Spleen (tissue), 7 donors: ENCODE data around the gene TMEM14A.

Source experiments
- POLR2A ChIP-seq, 3 donors: fragments of 450-650 bp; IDR thresholded peaks; one replicate each; pipeline ENCODE4 v1.5.1; 2017; ENCODE audit warnings: antibody characterized with exemption in 3 of 3, mild to moderate bottlenecking in 1 of 3
- TF ChIP-seq, protein P1 (sequence below), 11 experiments: fragments of 200-600 bp in 7 of 11; fragments of 450-650 bp in 4 of 11; sonication (generic) in 4 of 11; IDR thresholded peaks in 8 of 11; conservative IDR thresholded peaks in 3 of 11; 1 replicate in 7 of 11; 2 replicates in 4 of 11; pipeline versions ENCODE4 v1.4.0 to v1.8.0; 2016 to 2021; ENCODE audit warnings: antibody characterized with exemption in 11 of 11, inconsistent platforms in 4 of 11, mild to moderate bottlenecking in 1 of 11
- donor health status: DM: no; HTN: no; CAD: no; lungs with moderate emphysema.
- donor health status: DM: no; HTN: no; CAD: no.
- donor health status: DM: no; HTN: no; CAD: no.

- TF ChIP-seq, protein P1, sequence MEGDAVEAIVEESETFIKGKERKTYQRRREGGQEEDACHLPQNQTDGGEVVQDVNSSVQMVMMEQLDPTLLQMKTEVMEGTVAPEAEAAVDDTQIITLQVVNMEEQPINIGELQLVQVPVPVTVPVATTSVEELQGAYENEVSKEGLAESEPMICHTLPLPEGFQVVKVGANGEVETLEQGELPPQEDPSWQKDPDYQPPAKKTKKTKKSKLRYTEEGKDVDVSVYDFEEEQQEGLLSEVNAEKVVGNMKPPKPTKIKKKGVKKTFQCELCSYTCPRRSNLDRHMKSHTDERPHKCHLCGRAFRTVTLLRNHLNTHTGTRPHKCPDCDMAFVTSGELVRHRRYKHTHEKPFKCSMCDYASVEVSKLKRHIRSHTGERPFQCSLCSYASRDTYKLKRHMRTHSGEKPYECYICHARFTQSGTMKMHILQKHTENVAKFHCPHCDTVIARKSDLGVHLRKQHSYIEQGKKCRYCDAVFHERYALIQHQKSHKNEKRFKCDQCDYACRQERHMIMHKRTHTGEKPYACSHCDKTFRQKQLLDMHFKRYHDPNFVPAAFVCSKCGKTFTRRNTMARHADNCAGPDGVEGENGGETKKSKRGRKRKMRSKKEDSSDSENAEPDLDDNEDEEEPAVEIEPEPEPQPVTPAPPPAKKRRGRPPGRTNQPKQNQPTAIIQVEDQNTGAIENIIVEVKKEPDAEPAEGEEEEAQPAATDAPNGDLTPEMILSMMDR (IDR thresholded peaks at IDR 0.05 in 8 of 11, conservative IDR thresholded peaks at IDR 0.05 in 3 of 11), result no peak
- no peak for TF ChIP-seq POLR2A (IDR thresholded peaks at IDR 0.05)
Observed at GRCh38 chr6:52671676-52672075, 763 bp downstream of the TMEM14A start.
